HG03520 (cell line): ENCODE data around the gene NMNAT3.

Experiments used
- ATAC-seq: cut with Tn5 transposase; IDR thresholded peaks from one replicate; pipeline ENCODE4 v1.9.1; 2021; ENCODE audit warnings: mild to moderate bottlenecking, moderate library complexity; ENCODE audit not compliant: unreplicated experiment

Gene NMNAT3

DNA sequence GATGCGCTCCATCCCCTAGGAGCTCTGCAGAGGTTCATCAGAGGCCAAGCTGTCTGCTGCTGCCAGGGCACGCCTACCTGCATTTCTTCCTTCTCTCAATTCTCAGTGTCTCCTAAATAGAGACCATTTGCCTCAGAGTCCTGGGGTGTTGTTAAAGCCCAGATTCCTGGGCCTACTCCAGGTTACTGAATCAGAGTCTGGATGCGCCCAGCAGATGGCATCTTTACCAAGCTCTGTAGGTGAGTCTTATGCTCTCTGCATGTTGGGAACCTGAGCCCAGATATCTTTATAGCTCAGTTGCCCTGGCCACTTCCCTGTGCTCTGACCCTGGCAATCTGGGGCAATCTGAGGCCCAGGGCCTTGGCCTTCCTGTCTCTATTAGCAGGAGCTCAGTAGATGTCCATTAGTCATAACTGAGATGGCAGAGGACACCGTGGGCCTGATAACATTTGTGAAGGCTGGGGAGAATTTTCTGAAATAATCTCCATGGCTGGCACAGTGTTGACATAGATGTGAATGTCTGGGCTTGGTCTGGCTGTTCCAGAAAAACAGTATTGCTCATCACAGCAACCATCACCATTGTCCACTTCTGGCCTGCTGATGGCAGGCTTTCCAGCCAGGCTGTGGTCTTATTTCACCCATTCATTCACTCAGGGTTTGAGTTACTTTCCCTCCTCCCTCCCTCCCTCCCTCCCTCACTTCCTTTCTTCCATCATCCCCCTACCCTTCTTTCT, 125.0 kb downstream of the NMNAT3 start:
- ATAC-seq, result no peak

DNA sequence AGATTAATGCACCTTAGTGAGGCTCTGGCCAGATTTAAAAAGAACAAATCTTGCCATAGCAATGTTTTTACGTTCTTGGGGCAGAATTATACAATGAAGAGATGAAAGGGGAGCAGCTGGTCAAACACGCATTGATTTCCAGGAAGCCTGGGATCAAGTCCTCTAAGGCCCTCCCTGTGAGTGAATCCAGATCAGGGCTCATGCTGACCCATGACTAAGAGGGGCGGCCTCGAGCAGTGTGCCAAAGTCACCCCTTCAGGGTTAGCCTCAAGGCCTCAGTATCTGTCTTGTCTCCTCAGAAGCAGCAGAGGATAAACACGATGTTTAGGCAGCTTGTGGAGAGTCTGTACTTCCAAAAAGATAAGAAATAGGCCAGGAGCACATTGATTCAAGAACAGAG, 129.0 kb downstream of the NMNAT3 start:
- no peak for ATAC-seq

DNA sequence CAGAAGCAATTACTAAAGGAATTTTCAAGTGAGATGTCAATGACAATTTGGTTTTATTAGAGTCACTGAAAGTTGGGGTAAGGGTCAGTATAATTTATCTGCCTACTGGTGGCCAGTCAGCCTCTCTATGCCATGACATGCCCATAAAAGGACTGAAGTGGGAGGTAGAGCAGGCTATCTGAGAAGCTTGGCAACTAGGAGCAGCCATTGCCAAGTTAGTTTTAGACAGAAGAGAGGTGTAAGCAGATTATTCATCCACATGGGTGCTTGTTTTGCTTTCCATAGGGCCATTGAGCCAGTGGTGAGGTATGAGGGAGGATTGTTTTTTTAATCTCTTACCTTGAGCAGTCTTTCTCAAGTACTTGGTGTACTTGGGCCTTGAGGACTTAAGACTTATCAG, 130.1 kb downstream of the NMNAT3 start:
- no peak for ATAC-seq

DNA sequence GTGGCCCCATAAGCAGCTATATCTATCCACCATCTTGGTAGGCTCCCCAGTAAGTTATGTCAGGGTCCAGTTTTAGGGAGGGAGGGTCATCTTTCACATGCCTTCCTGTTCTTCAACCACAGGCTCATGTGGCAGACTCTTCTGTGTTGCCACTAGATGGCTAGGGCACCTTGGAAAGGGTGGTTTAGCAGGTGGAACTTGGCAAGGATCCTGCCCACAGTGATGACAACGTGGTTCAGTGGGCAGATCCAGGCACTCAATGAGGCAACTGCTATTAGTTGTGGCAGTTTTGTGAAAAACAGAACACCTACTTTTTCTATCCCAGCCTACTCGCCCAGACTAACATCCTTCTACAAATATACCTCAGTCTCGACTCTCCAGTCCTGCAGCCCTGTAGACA, 131.0 kb downstream of the NMNAT3 start:
- ATAC-seq, result no peak

DNA sequence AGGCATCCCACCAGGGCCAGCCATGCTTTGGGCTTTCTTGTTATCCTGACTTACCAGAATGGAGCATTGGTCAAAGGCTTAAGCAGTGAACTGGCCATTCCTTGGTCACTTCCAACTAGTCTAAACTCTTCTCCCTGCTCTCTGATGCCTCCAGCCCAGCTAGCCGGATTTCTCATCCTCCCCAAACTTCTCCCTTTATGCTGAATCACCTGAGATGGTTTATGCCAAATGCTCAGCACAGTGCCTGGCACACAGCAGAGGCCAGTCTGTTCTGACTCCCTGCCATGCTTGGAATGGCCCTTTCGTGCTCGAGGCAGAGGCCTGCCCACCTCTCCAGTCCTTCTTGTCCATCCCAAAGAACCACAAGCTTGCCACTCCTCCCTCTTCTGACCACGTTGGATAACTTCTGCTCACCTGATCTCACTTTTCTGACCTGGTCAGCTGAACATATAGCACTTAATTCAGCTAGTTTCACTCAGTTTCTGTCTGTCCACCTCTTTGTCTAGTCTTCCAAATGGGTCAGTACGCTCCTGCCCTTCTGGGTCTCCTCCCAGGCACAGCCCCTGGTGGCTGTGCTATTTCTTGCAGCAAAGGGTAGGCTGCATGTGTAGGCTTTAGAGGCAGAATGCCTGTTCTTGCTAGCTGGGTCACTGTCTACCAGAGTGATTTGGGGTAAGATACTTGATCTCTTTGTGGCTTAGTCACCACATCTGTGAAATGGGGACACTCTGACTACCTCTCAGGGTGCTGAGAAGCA, 136.1 kb downstream of the NMNAT3 start:
- ATAC-seq, result no peak

DNA sequence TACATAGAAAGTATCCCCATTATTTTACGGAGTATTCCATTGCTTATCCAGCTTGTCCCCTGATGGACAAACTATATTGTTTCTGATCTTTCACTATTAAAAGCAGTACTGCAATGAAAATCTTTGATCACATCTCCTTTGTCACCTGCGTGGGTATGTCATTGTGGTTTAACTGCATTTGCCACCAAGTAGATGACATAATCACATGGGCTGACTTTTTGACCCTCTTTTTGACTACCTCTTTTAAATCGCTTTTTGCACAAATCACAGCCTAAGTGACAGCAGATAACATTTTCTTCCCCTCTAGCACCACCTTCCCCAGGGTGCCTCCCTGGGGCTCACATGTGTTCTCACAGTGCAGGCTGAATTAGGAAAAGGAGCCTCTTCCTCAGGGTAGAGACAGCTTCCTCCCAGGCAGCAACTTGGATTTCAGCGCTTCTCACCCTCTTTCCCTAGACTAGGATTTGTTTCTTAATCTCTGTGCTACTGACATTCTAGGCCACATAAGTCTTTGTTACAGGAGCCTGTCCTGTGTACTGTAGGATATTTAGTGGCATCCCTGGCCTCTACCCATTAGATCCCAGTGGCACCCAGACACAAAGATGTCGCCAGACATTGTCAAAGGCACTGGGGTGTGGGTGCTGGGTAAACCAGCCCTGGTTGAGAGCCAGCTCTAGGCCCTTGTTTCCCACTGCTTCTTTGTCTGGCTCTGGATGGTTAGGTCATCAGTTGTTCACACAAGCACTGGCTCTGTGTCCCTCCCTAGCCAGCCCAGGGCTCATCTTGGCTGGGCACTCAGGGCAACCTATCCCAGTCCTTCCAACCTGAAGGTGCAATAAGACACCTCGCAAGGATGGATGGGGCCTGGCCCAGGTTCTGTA, 136.9 kb downstream of the NMNAT3 start:
- no peak for ATAC-seq

DNA sequence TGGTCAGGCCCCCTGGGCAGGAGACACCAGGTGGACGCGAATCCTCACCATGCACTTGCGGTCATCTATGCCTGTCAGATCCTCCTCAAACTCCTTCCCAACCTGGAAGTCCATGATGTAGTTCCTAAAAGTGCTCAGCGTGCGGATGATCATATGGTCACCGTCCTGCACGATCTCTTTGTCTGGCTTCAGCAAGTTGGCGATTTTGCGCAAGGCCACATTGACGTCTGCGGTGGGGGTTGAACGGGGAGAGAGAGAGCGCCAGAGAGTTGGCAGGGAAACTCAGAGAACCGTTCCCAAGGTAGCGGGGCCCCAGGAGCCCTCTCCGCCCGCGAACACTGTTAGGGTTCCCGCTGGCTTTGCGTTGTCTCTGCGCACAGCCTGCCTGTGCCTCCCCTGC, 139.0 kb downstream of the NMNAT3 start:
- no peak for ATAC-seq

DNA sequence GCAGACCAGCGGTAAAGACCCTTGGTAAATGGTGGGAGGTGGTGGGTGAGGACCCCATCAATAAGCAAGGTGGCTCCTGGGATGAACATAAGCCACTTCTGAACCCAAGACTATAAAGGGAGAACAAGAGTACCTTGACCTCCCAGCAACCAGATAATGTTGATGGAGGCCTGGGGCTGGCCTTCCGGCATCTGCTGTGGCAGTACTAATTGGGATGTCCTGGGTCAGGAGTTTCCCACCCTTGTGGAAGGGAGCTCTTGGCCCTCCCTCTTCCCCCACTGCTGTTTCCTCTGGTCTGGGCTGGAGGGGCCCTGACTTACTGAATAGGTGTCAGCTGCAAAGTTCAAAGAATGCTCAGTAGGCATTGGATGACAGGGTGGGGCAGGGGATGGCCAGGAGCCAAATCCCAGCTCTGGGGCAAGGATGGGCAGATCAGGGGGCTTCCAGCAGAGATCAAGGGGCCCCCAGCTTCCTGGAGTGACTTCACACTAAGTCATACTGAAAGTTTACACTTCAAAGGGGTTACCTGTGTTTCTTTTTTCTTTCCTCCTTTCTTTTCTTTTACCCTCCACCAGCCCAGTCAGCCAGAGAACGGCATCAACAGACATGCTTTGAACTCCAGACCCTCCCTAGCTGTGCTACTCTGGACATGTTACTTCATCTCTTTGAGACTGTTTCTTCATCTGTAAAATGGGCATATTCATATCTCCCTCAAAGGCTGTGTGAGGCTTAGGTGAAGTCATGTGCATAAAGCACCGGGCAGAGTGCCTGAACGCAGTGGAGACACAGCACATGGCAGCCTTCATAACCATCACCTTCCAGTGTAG, 139.8 kb downstream of the NMNAT3 start:
- no peak for ATAC-seq

DNA sequence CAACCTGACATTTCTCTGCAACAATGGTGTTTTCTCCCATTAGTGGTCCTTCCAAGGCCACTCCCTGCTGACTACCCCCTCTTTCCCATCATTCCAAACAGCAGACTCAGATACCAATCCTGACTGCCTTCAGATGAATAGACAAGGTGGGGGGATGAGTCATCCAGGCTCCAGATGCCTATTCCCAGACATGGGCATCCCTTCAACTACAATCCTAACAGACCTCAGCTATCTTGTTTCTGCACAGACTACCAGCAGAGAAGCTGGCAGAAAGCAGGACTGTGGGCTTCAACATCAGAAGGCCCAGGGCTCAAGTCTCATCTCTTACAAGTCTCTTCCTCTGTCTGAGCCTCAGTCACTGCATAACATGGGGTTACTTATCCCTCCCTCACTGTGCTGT, 140.4 kb downstream of the NMNAT3 start:
- no peak for ATAC-seq

DNA sequence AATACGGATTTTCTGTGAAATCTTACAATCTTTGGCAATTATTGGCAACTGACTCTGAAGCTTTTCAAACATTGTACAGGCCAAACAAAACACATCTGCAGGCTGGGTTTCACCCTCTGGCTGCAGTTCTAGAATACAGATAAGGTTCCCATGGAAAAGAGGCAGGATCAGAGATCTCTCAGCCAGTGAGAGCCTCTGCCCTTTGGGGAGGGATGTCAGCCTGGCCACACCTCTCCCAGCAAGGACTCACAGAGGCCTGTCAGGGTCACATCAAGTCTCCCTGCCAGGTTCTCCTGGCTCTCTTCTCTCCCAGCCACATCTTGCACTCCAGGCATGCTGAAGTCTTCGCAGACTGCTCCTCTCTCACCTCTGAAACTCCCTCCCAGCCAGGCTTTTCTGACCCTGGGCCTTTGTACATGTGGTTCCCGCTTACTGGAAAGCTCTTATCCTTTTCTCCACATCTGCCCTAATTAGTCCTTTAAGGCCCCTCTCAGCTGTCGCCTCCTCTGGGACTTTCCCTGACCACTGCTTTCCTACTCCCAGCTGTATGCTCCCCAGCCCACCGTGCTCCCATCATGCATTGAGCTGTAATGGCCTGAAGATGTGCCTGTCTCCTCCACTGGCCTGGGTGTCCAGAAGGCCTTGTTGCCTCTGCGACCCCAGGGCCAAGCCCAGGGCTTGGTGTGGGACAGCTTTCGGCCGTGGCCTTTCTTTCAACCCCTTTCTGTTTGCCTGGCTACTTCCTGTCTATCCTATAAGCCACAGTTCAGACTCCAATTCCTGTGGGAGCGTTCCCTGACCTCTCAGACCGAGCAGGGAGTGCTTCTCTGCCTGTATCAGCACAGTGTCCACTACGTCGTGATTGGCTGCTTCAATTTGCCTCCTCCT, 142.5 kb downstream of the NMNAT3 start:
- no peak for ATAC-seq

DNA sequence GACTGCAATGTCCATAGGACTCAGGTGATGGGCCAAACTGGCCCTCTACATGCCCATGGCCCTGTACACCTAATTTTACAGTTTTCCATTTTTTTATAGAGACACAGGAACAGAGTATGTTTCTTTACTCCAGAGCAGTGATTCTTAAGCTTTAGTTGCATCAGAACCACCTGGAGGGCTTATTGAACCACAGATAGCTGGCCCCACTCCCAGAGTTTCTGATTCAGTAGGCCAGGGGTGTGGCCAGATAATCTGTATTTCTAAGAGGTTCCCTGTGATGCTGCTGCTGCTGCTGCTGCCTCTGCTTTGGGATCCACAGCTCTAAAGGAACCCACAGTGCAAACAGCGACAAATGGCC, 143.3 kb downstream of the NMNAT3 start:
- no peak for ATAC-seq

DNA sequence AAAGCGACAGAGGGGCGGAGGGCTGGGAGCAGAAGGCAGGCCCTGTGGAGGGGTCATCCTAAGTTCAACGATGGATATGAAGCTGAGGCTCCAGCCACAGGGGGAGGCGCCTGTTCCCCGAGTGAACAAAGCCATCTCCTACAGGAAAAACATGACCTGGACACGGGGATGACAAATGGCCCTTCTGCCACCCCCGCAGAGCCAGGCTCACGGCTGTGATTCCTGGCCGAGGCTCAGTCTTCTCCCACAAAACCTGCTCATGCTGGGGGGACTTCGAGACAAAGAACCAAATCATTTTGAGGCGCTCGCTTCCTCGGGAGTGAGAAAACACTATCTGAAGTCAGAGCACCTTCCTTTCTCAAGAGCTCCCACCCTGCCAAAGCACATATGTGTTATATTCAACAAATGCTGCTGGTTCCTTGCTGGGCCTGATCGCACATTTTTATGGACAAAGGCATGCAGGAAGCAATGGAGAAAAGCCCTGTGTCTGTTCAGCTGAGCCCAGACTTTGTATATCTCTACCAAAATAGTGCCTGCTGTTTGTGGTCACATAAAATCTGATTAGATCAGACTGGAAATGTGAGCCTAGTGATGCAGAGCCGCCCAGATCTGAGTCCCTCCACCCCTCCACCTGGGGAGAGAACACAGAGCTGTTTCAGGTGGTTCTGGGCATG, 143.9 kb downstream of the NMNAT3 start:
- ATAC-seq, result no peak

DNA sequence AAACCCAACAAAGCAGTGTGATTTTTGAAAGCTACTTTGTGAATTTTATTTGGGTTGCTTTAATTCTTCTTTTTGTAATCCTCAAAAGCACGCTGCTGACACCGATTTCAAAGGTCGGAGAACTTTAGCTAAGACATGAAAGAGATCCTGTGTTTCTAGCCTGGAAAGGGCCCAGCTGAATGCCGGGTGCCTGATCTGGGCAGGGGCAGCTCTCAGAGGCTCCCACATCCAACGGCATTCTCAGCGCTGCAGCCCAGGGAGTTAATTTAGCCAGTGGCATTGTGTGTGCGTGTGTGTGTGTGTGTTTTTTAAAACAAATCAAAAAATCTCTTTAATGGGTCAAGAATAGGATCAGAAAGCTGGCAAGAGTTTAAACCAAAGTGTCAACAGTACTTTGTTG, 144.8 kb downstream of the NMNAT3 start:
- ATAC-seq, result no peak

DNA sequence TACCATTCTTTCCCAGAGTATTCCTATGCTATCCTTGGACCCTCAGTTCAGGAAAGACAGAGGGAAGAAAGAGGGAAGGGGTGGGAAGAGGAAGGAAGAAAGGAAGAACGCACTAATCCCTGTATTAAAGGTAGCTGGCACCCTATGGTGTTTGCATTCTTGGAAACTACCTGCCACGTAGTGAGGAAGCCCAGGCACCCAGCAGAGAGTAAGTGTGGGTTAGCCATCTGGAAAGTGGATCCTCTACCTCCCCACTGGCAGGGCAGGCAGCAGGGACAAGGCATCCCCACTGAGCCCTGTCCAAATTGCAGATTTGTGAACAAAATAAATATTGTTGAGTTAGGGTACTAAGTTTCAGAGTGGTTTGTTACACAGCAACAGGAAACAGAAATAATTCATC, 147.1 kb downstream of the NMNAT3 start:
- ATAC-seq, result no peak

DNA sequence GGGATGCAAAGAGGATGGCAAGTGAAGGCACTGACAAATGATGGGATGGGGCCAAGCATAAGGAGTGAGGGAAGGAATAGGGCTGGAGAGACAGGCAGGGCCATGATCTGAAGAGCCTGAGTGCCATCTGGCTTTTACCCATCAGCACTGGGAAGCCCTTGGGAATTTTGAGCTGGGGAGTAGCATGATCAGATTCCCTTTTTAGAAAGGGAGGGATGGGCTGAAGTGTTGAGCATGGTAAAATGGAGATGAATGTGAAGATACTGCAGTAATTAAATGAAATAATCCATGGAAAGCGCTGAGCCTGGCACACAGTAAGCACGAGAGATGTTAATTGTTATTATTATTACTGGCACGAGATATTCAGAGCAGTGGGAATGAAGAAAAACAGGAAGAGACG, 148.1 kb downstream of the NMNAT3 start:
- ATAC-seq, result no peak

DNA sequence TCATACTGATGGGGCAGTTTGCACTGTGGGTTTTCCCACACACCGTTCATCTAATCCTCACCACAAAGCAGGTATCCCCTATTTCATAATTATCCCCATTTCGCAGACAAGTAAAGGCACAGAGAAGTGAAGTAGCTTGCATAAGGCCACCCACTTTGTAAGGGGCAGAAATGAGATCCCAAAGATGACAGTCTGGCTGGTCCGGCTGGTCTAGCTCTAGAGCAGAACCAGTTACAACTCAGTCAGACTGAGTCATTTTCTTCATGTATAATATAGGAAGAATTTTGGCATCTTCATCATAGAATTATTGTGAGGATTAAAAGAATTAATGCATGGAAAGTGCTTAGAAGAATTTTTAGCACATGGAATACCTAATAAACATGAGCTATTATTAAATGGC, 148.8 kb downstream of the NMNAT3 start:
- no peak for ATAC-seq

DNA sequence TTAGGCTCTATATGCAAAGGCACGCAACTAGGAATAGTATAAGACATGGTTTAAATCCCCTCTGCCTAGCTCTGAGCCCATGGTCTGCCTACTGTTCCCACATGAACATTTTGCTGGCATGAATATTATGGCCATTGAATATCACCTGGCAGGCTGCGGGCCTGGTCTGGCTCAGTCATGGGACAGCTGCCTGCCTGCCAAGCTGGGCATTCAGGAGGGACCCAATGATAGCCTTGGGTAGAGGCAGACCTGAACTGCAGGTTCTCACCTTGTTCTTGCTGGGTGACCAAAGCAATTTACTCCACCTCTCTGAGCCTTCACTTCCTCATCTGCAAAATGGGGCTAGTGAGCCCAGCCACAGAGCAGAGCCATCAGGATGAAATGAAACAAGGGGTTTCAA, 149.5 kb downstream of the NMNAT3 start:
- no peak for ATAC-seq

DNA sequence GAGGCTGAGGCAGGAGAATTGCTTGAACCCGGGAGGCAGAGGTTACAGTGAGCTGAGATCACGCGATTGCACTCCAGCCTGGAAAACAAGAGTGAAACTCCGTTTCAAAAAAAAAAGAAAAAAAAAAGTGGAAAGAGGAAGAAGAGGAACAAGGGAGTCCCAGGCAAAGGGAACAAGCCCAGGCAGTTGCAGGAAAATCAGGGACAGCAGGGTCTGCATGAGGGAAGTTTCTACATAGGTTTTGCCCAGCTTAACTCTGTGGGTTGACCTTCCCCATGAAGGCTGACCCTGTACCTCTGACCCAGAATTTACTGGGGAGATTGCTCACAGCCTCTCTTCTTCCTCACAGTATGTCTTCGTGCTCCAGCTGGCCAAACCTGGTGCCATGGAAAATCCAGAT, 150.5 kb downstream of the NMNAT3 start:
- ATAC-seq, result no peak

DNA sequence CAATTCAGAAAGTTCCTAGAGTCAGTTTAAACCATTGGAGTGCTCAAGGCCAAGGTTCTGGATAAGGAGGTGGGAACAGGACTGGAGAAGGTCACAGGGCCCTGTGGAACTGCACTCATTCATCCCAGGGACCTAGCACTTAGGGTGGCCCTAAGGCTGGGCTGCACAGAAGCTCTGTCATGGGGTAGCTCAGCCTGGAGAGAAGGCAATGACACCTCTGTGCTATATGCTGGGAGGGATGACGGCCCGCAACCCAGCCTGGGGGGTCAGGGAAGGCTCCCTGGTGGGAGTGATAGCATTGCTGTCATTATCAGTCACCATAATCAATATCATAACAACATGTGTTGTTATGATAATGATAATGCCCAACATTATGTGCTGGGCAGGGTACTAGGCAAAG, 151.6 kb downstream of the NMNAT3 start:
- ATAC-seq, result no peak
